ENCODE measurements around the gene ALG12.

GRCh38 chr22:49873228-49873940 is 44.9 kb downstream of the ALG12 start:
- TF ChIP-seq CTCF (IDR thresholded peaks at IDR 0.05; ENCODE audit: insufficient read depth, low read depth, low read length) (no peak), EZH2 (IDR thresholded peaks at IDR 0.05; ENCODE audit: insufficient read depth, low read length) (no peak)
